HG03060 (cell line): ENCODE data around the gene KLHL8.
A peak's percentile ranks its signal among the peaks of the same experiment; 100 is the strongest.
"Not testable (repeated sequence)": the region's sequence is repeated elsewhere in the genome, so short reads cannot be mapped to it uniquely, and the experiment has no call there.

Experiments used
- ATAC-seq: cut with Tn5 transposase; IDR thresholded peaks from one replicate; pipeline ENCODE4 v1.9.1; 2021; ENCODE audit warnings: low read depth, moderate number of reproducible peaks; ENCODE audit not compliant: unreplicated experiment

The KLHL8 gene

DNA sequence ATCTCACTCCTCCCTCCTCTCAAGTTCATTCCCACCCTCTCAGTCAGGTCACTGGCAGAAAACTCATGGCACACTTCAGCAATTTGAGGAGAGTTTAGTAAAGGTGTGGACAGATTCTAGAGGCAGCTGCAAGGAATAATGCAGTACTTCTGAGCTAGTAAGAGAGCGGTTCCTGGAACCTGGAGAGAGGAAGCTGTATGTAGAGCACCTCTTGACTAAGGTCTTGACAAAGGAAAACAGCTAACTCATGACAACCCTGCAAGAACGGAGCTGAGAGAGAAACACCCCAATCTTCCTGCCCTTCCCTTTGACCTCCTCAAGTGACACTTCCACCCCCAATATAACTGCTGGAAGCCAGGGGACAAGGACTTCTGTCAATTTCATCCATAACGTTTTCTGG is 9.6 kb upstream of the KLHL8 start:
- no peak for ATAC-seq

- ATAC-seq, result no peak
These were observed 7.9 kb upstream of the KLHL8 start for GRCh38 chr4:87228262-87228860.

DNA sequence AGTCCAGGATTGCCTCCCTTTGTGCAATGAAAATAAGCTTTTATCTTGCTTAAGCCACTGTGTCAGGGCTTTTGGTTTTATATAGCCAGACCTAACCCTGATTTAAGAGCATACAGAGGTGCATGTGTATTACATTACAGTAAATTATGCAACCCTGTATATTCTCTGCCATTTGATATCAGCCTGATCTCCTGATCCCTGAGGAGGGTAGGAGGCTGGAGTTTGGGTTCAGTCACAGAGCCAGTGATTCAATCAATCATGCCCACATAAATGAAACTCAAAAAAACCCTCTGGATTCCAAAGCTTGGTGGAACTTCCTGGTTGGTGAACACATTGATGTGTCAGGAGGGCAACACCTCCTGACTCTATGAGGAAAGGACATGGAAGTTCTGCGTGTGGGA is 7.3 kb upstream of the KLHL8 start:
- ATAC-seq, result no peak

- no peak for ATAC-seq
These were observed 5.5 kb upstream of the KLHL8 start for GRCh38 chr4:87225936-87226335.

GRCh38 chr4:87224141-87224923 is 3.9 kb upstream of the KLHL8 start:
- no peak for ATAC-seq

DNA sequence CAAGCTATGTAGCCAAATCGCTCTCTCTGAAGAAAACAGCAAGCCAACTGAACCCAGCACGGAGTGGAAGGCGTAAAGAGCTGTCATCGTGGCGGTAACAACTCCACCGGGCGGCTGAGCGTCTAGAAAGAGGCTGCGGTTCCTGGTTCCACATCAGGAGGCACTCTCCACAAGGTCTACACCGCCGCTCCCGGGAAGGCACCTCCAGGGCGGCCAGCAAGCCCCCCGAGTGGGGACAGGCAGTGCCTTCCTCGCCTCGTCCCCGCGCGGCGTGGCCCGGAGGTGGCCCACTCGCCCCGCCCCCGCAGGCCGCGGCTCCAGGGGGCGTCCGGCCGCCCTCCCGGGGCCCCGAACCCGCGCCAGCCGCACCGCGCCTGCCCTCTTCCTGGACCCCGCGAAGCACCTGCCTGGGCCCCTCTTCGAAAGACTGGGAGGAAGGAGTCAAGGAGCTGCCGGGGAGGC is 755 bp downstream of the KLHL8 start:
- peak; percentile 16 for ATAC-seq

GRCh38 chr4:87217235-87217763 is 3.1 kb downstream of the KLHL8 start:
- not testable (repeated sequence) for ATAC-seq

DNA sequence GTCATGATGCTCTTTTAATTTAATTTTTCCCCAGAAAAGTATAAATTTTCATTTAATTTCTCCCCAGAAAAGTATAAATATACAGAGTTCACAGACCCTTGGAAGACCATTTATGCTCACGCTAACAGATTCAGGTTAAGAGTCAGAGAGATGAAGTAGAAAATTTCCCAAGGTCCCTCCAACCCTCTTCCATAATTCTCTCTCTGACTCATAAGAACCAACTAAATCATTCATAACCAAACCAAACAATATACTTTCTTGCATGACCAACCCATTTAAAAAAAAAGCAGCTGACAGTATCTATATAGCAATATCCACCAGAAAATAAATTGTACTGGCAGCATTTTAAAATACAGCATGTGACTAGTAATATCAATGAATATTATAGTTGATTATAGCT is 3.9 kb downstream of the KLHL8 start:
- no peak for ATAC-seq

DNA sequence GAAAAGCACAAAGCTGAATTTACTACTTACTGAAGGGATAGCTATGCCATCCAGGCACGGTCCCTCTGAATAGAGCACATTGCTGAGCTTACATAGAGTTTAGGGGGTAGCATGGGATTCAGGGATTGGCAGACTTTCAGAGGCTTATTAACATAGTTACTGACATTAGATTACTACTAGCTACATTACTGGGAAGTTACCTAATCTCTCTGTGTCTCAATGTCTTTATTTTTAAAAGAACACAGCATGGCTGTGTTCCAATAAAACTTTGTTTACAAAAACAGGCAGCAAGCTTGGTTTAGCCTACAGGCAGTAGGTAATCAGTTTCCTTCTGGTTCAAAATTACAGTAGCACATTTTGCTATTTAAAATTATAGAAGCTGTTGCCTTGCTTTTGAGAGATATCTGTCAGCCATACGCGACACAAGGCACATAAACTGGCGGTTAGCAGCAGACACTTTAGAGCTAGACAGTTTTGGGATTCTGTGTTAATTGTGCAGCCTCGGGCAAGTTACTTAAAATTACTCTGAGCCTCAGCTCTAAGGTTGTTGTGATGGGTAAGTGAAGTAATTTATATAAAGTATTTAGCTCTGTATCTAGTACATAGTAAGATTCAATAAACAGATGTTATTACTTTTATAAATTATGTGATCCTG is 6.9 kb downstream of the KLHL8 start:
- ATAC-seq, result no peak

GRCh38 chr4:87211249-87211952 is 9.0 kb downstream of the KLHL8 start:
- no peak for ATAC-seq

DNA sequence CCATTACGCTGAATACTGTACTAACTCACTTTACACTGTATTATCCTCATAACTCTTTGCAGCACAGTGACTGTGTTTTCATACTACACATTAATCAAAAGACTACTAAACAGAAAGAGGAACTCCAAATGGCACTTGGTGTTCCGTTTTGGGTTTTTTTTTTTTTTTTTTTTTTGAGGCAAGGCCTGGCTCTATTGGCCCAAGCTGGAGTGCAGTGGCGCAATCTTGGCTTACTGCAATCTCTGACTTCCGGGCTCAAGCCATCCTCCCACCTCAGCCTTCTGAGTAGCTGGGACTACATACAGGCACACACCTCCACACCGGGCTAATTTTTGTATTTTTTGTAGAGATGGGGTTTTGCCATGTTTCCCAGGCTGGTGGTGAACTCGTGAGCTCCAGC is 10.7 kb downstream of the KLHL8 start:
- peak; percentile 79 for ATAC-seq

DNA sequence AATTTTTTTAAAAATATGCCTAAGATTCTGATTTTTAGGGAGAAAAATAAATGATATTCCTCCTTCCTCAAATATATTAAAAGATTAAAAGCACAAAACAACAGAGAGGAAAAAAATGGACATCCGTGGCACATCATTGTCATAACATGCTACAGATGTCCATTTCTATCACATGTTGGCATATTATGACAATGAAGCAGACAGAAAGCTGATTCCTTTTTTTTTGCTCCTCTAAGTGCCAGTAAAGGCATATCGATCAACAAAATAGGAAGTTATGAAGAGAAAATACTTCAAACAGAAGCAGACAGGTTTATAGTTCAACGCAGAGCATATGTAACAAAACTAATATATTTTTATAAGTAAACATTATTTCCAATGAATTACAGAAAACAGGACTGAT is 11.2 kb downstream of the KLHL8 start:
- no peak for ATAC-seq

DNA sequence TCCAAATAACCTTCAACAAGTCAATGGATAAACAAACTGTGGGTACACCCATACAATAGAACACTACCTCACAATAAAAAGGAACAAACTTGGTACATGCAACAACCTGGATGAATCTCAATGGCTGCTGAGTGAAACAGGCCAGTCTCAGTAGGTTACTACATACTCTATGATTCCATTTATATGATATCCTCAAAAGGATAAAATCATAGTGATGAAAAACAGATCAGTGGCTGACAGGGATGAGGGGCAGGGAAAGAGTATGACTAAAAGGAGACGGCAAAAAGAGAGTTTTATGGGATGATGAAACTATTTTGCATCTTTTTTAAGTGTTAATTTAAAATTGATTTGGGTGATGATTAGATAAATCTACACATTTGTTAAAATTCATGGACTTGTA is 15.9 kb downstream of the KLHL8 start:
- ATAC-seq, result no peak

GRCh38 chr4:87196927-87197326 is 23.5 kb downstream of the KLHL8 start:
- ATAC-seq, result no peak

- ATAC-seq, result no peak
These were observed 24.3 kb downstream of the KLHL8 start for GRCh38 chr4:87196146-87196545.

GRCh38 chr4:87193958-87194675 is 26.3 kb downstream of the KLHL8 start:
- ATAC-seq, result no peak

DNA sequence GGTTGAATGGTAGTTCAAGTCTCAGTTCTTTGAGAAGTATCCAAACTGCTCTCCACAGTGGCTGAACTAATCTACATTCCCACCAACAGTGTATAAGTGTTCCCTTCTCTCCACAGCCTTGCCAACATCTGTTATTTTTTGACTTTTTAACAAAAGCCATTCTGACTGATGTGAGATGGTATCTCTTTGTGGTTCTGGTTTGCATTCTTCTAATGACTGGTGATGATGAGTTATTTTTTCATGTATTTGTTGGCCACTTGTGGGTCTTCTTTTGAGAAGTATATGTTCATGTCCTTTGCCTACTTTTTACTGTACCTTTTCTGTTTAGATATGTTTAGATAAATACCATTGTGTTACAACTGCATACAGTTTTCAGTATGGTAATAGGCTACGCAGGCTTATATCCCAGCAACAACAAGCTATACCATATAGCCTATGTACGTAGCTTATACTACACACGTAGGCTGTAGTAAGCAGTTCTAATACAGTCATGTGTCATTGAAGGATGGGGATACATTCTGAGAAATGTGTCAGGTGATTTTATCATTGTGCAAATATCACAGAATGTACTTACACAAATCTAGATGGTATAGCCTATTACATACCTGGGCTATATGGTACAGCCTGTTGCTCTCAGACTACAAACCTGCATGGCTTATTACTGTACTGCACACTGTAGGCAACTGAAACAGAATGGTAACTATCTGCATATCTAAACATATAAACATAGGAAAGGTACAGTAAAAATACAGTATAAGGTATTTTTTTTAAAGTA is 28.1 kb downstream of the KLHL8 start:
- ATAC-seq, result no peak

DNA sequence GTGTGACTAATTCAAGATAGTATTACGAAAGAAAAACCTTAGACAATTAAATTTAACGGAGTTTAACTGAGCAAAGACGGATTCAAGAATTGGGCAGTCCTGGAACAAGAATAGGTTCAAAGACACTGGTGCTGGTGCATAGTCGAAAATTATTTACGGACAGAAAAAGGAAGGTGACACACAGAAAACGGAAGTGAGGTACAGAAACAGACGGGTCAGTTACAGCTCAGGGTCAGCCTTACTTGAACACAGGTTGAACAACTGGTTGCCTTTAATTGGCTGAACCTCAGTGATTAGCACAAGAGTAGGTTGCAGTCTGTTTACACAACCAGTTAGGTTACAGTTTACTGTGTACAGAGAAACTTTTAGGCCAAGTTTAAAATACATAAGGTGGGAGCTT is 31.5 kb downstream of the KLHL8 start:
- no peak for ATAC-seq

DNA sequence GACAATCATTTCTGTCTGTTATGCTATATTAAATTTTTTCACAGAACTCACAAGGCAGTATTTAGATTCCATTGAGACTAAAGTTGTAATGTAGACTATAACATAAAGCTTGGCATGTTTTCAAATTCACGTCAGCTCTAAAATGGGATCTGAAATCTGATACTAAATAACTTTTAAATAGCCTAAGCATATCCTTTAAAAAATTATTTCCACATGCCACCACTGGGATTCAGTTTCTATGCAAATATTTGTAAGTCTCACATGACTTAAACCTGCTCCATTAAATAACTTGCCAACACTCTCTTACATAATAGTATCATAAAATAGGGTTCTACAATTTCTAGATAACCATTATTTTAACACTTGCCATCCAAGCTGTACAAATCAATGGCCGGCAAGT is 32.4 kb downstream of the KLHL8 start:
- ATAC-seq, result no peak
